NCI-H2081 (cell line): ENCODE results near the gene HUNK.
"Not testable (repeated sequence)": the region's sequence is repeated elsewhere in the genome, so short reads cannot be mapped to it uniquely, and the experiment has no call there.

Experiments used
- DNase-seq, 2 experiments: peaks; one replicate each; lab custom pipeline; 2025; lab: John Stamatoyannopoulos, UW

HUNK gene

DNA sequence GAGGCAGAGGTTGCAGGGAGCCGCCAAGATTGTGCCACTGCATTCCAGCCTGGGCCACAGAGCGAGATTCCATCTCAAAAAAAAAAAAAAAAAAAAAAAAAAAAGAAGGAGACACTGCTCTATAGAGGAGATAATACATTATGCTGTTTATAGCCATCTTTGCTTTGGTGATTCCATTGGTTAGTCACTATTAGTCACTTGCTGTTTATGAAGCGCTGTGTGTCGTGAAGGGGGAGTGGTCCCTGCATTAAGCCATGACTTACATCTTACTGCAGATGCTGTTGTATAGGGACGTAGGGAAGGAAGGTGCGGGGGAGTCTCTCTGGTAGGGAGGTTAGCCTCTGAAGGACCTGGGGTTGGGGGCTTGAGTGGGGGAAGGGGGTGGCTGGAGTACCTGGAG, 48.3 kb downstream of the HUNK start:
- DNase-seq = no peak

DNA sequence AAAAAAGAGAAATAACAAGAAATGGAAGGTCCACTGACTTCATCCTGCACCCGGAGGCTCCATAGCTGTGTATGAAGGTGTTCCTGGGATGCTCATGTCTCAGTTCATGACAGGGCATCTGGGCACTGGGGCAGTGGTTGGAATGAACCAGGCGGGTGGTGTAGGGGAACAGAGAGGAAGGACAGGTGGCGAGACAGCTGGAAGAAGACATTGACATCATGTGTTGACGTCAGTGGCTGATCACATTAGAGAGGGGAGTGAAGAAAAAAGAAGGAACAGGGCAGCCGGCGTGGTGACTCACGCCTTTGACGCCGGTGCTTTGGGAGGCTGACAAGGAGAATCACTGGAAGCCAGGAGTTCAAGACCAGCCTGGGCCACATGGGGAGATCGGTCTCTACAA, 50.1 kb downstream of the HUNK start:
- DNase-seq = no peak

DNA sequence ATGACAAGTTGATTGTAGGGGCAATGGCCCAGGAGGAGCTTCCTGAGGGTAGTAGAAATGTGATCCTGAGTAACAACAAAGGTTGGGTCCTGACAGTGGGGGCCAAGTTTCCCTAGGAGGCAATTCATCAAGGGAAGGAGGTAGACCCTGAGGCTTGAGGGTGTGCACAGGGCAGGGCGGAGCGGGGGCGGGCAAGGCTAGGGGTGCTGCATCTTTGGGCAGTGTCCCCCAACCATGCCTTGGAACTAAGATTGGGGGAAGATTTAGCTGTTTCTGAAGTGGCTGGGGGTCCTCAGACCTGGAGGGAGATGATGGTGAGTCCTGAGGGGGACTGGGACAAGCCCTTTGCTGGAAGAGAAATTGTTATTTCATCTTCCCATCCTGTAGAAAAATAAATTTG, 50.9 kb downstream of the HUNK start:
- no peak for DNase-seq

DNA sequence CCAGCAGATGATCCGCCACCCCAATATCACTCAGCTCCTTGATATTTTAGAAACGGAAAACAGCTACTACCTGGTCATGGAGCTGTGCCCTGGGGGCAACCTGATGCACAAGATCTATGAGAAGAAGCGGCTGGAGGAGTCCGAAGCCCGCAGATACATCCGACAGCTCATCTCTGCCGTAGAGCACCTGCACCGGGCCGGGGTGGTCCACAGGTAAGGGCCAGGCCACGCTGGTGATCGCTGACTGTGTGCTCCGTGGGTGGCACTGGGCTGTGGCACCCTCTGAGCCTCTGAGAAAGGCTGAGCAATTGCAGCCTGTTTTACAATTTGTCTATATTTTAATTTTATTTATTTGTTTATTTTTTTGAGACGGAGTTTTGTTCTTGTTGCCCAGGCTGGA, 51.7 kb downstream of the HUNK start:
- DNase-seq = no peak

DNA sequence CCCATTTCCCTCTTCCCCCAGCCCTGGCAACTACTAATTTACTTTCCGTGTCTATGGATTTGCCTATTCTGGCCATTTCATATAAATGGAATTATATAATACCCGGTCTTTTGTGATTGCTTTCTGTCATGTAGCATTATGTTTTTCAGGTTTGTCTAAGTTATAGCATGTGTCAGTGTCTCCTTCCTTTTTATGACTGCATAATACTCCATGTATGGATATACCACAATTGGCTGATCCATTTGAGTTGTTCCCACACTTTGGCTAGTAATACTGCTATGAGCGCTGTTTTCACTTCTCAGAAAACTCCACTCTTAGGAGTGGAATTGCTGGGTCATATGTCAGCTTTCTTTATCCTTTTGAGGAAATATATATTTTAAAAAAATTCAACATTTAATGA, 53.7 kb downstream of the HUNK start:
- no peak for DNase-seq

DNA sequence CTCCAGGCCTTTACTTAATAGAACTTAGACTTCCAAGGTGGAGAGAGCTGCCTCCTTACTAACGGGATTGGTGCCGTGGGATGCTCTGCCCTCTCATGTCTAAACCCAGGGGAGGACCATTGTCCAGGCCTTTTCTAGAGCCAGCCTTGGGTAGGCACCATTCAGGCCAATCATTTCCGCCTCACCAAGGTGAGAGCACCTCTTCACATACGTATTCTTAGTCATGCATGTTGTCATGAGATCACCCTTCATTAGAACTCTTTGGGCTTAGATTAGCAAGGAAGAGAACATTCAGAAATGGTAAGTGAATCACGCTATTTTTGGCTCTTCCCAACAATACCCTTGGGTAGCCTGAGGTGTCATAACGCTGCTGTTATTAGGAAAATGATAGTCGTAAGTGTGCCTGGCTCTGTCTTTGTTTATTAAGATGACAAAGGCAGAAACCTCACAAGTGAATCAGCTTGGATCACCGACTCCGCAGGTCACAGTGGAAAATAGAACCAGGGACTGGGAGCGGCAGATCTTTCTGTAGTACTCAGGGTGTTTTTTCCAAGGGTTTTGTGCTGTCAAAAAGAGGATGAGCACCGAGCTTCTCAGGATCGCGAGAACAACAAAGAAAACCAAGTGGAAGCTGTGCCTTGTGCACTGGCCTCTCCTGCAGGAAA, 55.0 kb downstream of the HUNK start:
- no peak for DNase-seq

DNA sequence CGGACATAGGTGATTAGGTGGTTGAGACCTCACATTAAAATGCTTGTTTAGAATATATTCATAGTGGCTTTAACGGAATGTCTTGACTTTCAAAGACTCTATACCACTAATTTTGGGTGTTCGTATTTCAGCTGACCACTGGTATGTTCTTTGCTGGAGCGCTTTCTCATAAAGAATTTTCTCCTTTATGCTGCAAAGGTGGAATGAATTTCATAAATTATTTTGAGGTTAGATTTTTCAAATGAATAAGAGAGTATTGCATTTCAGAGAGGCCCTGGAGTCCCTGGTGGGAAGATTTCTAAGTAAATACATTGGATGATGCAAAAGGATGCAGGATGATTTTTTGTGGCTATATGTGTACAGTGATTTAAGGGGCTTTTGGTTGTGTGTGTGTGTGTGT, 55.8 kb downstream of the HUNK start:
- no peak for DNase-seq

DNA sequence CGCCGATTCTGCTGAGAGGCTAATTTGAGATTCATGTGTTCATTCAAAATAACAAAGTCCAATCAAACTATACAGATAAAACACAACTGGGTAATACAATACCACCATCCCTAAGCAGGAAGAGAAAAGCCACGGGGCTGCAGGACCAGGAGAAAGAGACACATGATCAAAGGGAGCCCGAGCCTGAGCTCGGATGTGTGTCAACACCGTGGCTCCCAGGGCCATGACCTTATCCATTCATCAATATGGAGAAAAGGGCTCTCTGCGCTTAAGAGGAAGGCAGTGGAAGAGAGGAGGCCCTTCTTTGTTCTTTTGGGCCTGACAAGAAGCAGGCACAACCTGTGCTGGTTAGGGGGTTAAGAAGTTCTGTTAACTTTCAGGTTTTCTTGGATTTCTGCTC, 56.7 kb downstream of the HUNK start:
- no peak for DNase-seq

DNA sequence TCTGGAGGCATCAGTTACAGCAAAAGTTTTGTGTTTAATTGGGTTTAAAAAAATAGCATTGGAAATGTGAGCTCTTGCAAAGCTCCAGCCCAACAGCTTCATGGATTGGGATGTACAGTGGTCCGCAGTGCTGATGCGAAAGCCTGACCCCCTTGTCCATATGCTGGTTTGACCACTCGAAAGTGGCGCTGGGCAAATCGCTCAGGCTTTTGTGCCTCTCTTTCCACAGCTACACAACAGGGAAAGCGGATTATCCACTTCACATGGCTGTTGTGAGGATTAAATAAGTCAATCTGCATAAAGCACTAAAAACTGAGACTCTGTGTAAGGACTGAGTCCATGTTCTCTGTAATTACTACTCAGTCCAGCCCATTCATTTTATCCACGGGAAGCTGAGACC, 57.2 kb downstream of the HUNK start:
- no peak for DNase-seq

DNA sequence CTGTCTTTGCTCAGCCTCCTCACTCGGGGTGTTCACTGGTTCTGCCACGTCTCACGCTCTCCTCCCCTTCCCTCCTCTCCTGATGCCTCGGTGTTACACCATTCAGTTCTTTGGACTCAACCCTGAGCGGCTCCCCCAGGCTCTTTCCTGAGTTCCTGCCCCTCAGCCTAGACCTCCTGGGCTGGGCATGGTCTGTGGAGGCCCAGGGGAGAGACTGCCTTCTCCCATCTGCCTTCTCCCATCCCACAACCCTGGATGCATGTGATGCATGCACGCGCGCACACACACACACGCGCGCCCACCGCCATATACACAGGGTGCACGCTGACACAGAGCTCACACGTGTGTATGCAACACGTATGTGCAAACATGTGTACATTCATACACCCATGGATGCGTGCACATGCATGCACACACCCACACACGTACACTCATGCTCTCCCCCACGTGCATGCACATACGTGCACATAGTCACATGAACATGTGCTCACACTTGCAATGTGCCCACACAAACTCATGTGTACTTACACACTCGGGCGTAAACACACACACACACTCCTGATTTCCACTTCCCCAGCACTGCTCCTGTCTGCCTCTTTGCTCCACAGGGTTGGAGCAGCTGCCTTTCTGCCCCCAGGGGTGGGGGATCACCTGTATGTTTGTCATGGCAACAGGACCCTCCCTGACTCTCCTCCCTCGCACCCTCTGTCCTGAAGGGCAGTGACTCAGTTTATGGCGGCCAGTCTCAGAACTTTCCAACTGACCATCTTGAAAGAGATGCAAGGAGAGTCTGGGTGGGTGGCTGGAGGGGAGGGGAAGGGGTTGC, 59.0 kb downstream of the HUNK start:
- no peak for DNase-seq

DNA sequence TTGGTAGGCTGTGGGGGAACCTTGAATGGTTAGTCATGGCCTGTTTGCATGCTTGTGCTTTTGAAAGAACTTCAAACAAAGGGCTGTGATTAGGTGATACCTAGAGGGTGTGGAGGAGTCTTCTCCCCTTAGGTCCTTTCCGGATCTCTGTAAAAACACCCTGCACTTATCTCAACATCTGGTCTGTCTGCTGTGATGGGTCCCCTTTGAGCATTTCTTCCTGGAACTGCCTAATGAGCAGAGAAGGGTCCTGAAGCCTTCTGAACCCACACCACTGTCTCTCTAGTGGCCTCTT, 59.6 kb downstream of the HUNK start:
- no peak for DNase-seq

DNA sequence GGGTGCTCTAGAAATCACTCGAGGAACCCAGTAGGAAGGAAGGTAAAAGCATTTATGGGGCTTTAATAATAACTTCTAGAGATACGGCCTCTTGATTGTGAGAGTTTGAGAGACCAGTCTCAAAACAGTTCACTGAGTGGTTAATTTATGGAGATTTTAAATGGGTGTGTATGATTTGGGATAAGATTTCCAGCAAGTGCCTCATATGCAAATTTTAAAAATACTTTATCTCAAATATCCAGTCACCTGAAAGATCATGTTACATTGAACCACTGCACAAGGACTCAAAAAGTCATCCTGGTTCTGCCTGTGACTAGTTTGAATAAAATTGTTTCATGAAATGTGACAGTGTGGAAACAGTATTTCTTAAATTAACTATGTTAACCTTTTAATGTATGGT, 64.5 kb downstream of the HUNK start:
- no peak for DNase-seq

DNA sequence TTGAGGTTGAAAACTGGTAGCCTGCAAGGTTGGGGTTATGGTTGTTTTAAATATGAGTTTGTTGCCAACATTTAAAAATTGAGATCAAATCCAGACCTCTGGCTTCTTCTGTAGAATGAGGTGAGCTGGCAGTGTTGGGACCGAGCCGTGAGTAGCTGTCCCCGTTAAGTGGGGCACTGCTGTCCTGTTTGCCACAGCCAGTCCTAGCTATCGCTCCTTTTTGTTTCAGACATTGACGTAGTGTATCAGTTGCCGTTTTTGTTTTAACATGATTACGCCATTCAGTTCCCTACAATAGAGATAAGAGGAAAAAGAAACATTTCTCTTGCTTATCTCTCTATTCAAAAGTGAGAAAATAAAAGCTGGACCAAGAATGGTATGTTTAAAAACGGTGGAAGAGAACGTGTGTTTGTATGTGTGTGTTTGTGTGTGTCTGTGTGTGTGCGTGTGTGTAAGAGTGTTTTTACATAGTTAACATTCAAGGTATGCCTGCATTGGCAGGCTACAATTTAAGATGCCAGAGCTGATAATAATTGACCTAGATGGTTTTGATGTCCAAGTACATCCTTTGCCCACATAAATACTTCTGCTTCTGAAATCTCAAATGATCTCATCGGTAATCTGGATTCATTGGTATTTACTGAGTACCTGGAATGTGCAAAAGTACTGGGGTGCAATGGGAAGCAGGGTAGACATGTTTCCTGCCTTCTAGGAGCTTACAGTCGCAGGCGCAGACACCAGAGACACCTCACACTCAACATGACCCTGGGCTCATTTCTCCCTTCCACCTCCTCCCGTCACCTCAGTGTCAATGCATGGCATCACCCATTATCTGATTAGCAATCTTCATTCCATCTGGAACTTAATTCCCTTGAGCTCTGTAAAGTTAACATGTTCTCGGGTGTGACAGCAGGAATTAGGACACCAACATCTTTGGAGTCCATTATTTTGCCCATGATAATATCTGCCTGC, 65.8 kb downstream of the HUNK start:
- no peak for DNase-seq

DNA sequence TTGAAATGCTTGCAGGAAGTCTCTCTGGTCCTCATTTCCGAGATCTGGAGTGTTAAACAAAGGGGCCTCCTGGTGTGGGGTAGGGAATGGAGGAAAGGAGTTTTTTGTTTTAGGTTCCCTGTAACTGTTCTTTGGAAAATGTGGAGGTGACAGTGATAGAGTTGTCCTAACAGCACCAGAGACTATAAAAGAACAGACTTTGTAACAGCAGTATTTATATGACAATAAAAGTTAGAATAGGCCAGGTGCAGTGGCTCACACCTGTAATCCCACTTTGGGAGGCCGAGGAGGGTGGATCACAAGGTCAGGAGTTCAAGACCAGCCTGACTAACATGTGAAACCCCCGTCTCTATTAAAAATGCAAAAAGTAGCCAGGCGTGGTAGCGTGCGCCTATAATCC, 68.9 kb downstream of the HUNK start:
- DNase-seq = no peak

DNA sequence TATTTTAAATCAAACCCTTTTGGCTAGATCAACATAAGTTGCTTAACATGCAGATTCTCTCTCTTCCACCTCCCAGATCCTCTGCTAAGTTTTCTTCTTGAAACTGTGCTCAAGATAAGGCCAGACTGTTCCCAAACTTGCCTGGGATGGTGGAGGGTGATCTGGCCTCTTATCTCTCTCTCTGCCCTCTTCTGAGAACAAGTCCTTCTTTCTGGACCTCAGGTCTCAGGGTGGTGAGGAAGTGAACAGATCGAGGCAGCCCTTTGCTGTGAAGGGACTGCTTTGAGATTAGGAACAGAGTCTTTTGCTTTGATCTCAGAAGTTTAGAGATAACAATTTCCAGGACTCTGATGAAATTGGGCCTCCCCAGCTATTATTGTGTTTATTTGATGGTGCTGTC, 70.7 kb downstream of the HUNK start:
- no peak for DNase-seq

DNA sequence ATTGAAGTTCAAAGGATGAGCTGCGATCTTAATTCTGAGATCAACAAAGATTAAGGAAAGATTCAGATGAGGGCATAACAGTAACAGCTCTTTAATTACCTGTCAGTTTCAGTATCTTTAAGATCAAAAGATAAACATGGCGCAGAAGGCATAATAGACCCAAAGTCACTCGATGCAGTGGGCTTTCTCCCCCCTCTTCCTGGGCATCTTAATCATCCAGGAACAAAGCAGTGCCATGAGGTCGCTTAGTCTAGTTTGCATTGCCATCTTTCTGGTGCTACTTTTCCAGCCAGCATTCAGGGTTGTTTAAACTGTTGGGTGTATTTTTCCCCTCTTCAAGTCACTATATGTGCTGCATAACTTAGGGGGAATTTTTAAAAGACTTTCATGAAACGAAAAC, 72.3 kb downstream of the HUNK start:
- no peak for DNase-seq

DNA sequence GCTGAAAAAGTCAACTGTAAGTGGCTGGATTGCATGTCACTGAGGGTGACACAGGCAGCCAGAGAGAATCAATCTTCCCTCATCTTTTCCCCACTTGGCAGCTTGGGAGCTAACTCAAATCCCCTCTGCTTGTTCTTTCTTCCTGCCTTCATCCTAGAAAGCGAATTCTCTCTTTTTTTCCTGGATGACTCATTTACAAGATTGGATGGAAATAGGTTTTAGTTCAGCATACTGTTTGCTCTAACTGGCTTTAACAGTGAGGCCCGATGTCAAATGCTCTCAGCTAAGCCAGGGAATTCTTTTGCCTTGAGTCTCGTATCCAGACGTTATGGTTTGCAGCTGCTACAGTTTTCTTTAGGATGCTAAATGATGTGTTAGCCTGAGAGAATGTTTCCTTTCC, 72.7 kb downstream of the HUNK start:
- DNase-seq = no peak

DNA sequence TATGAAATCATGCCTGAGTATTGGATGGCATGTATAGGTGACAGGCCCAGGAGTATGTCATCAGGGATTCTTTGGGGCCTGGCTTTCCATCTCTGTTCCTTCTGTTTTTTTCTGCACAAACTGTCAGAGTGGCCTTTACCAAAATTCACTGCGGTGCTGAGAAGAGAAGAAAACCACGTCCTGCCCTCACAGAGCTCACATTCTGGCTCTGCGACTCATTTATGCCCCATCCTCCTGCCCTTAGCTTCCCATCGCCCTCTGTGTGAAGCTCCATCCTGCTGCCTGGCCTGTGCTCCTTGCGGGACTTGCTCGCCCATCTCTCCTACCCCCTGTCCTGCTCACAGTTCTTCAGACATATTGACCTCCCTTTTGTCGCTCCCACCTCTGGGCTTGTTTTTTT, 73.4 kb downstream of the HUNK start:
- DNase-seq = no peak

DNA sequence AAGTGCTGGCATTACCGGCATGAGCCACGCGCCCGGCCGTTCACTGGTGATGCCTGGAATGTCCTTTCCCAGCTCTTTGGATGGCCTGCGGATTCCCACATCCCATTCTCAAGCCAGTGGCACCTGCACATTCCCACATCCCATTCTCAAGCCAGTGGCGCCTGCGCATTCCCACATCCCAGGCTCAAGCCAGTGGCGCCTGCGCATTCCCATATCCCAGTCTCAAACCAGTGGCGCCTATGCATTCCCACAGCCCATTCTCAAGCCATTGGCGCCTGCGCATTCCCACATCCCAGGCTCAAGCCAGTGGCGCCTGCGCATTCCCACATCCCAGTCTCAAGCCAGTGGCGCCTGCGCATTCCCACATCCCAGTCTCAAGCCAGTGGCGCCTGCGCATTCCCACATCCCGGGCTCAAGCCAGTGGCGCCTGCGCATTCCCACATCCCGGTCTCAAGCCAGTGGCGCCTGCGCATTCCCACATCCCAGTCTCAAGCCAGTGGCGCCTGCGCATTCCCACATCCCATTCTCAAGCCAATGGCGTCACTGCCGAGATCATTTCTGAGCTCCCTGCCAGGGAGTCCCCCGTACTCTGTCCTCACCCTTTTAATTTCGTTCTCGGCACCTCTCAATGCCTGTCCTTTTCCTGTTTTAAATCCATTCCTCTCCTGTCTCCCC, 74.2 kb downstream of the HUNK start:
- not testable (repeated sequence) for DNase-seq

DNA sequence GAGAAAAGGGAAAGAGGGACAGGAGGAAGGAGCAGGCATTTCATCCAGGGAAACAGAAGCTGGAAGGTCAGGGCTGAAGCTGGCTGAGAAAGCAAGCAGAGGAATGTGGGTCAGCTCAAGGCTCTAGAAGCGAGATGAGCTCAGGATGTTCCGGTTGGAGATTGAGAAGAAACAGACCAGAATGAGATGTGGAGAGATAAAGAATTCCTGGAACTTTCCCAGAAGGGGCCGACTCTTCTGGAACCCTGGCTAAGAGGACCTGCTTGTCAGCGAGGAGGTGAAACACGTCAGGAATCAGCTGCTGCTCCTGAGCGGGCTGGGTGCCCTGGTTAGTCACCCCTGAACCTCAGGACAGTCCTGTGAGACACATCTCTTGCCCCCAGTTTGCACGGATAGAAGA, 75.9 kb downstream of the HUNK start:
- DNase-seq = no peak

DNA sequence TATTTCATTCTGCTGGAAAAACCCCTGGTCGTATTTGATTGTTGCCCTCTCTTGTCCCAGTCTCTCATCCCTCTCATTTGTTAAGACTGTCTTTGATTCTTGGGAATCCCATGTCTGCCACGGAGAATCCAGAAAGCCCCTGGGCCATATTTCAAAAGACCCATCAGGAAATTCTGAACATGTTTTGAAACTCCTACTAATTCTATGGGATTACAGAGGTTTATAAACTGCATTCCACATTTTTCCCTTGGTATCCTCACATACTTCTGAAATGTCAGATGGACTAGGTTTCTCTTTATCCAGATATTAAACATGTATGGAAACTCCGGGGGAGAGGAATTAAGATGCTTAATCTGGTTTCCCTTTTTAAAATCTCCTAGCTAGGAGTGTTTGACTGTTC, 80.0 kb downstream of the HUNK start:
- DNase-seq = no peak

DNA sequence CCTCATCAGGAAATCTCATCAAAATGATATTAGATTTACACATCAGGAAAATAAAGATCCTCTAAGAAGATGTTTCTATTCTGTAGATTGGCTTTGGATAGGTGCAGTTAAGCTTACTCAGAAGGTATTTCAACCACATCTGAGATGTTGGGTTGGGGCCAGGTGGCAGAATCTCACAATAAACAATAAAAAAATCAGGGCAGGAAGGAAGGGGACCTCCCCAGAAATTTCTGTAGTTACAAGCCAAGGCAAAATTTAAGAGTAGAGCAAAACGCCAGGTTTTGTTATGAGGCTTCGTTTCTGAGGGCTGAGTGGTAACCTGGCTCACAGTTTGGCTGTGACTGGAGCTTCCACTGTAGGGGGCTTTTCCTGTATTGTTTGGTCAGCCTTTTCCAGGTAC, 84.8 kb downstream of the HUNK start:
- DNase-seq = no peak
